IMR-90 (cell line): ENCODE data around the gene RAB30. TPM values are rescaled to one million over a fixed set of nuclear protein-coding genes. Genes with fewer than 3 reads are reported as not detected.

Source experiments
- ATAC-seq: fragments of 200-7000 bp; cut with Tn5 transposase; 2 replicates; pipeline ENCODE4 v1.9.1; 2020; ENCODE audit warnings: low read depth, mild to moderate bottlenecking, moderate library complexity
- BruUV-seq: library from RNA; stranded (reverse); fragments of 400-500 nt; replicated peaks from 2 replicates; lab custom pipeline; 2021; lab: Mats Ljungman, UMichigan
- CTCF ChIA-PET: fragments of 300-600 bp; formaldehyde crosslinking; extraction: SDS; loops from one replicate; lab custom pipeline; 2021; ENCODE audit warnings: antibody characterized with exemption; lab: Yijun Ruan, JAX
- POLR2A ChIA-PET: fragments of 300-600 bp; sonication (Branson Sonifier 250); formaldehyde crosslinking; loops from one replicate; lab custom pipeline; 2022; ENCODE audit warnings: antibody characterized with exemption; ENCODE audit not compliant: unreplicated experiment; lab: Charles Lee
- DNase-seq: peaks from one replicate; pipeline ENCODE4 v3.0.0; 2013
- H2AFZ ChIP-seq: replicated peaks from 2 replicates; pipeline ENCODE3; 2013; ENCODE audit warnings: low read length, mild to moderate bottlenecking; ENCODE audit not compliant: poor library complexity
- H2AK5ac ChIP-seq: 2 replicates; pipeline ENCODE4 v1.6.1; 2013; ENCODE audit warnings: low read depth, low read length, inconsistent platforms
- H2AK9ac ChIP-seq: replicated peaks from 2 replicates; pipeline ENCODE3; 2013; ENCODE audit warnings: mild to moderate bottlenecking, low read depth, low read length, moderate library complexity; ENCODE audit not compliant: poor library complexity
- H2BK120ac ChIP-seq: 2 replicates; pipeline ENCODE4 v1.6.1; 2013; ENCODE audit warnings: low read depth, low read length, inconsistent platforms
- H2BK15ac ChIP-seq: 3 replicates; pipeline ENCODE4 v1.6.1; 2013; ENCODE audit warnings: low read depth, low read length, inconsistent platforms
- H2BK20ac ChIP-seq: 2 replicates; pipeline ENCODE4 v1.6.1; 2013; ENCODE audit warnings: low read depth, mild to moderate bottlenecking, inconsistent platforms, low read length, moderate library complexity
- H2BK5ac ChIP-seq: 2 replicates; pipeline ENCODE4 v1.6.1; 2013; ENCODE audit warnings: mild to moderate bottlenecking, low read depth, low read length, inconsistent platforms; ENCODE audit not compliant: poor library complexity, severe bottlenecking
- H3K14ac ChIP-seq: replicated peaks from 2 replicates; pipeline ENCODE4 v1.6.1; 2013; ENCODE audit warnings: low read depth, low read length, inconsistent platforms
- H3K18ac ChIP-seq: 2 replicates; pipeline ENCODE4 v1.6.1; 2013; ENCODE audit warnings: low read depth, low read length, control low read depth
- H3K23ac ChIP-seq: 2 replicates; pipeline ENCODE4 v1.6.1; 2013; ENCODE audit warnings: low read depth, low read length, inconsistent platforms
- H3K27ac ChIP-seq: 2 replicates; pipeline ENCODE4 v1.5.1; 2013; ENCODE audit warnings: mild to moderate bottlenecking, control low read depth, low read length; ENCODE audit not compliant: insufficient read depth
- H3K27me3 ChIP-seq: 2 replicates; pipeline ENCODE4 v1.6.1; 2013; ENCODE audit warnings: low read length; ENCODE audit not compliant: control insufficient read depth, insufficient read depth
- H3K36me3 ChIP-seq: 2 replicates; pipeline ENCODE4 v1.6.1; 2013; ENCODE audit warnings: low read length, mixed read lengths; ENCODE audit not compliant: control insufficient read depth, insufficient read depth
- H3K4ac ChIP-seq: 2 replicates; pipeline ENCODE4 v1.6.1; 2013; ENCODE audit warnings: low read depth, low read length, inconsistent platforms
- H3K4me1 ChIP-seq: 2 replicates; pipeline ENCODE4 v1.6.1; 2013; ENCODE audit warnings: low read length, mixed read lengths; ENCODE audit not compliant: control insufficient read depth, insufficient read depth
- H3K4me2 ChIP-seq: 2 replicates; pipeline ENCODE4 v1.6.1; 2013; ENCODE audit warnings: low read depth, mild to moderate bottlenecking, control low read depth, low read length, moderate library complexity
- H3K4me3 ChIP-seq: 2 replicates; pipeline ENCODE4 v1.5.1; 2013; ENCODE audit warnings: low read depth, mild to moderate bottlenecking, control low read depth, low read length, moderate library complexity; ENCODE audit not compliant: insufficient read depth
- H3K56ac ChIP-seq: 2 replicates; pipeline ENCODE4 v1.6.1; 2013; ENCODE audit warnings: low read length, inconsistent platforms; ENCODE audit not compliant: insufficient read depth; ENCODE audit errors: extremely low read depth
- H3K79me1 ChIP-seq, 2 experiments: 2 replicates each; pipeline ENCODE4 v1.6.1; 2013; ENCODE audit warnings: low read length in 2 of 2, inconsistent platforms in 1 of 2, low read depth in 1 of 2
- H3K9ac ChIP-seq: 2 replicates; pipeline ENCODE4 v1.6.1; 2013; ENCODE audit warnings: low read depth, low read length, control low read depth
- H3K9me1 ChIP-seq: 2 replicates; pipeline ENCODE4 v1.6.1; 2013; ENCODE audit warnings: low read length, inconsistent platforms; ENCODE audit not compliant: insufficient read depth
- H3K9me3 ChIP-seq: 2 replicates; pipeline ENCODE4 v1.6.1; 2013; ENCODE audit warnings: low read length; ENCODE audit not compliant: control insufficient read depth, insufficient read depth
- H4K20me1 ChIP-seq: 2 replicates; pipeline ENCODE4 v1.6.1; 2013; ENCODE audit warnings: low read length, inconsistent platforms; ENCODE audit not compliant: insufficient read depth
- H4K5ac ChIP-seq: 2 replicates; pipeline ENCODE4 v1.6.1; 2013; ENCODE audit warnings: mild to moderate bottlenecking, low read depth, low read length, control low read depth
- H4K8ac ChIP-seq, 2 experiments: 2 replicates each; pipeline ENCODE4 v1.6.1; 2013; ENCODE audit warnings: low read depth in 2 of 2, low read length in 2 of 2, control low read depth in 1 of 2, inconsistent platforms in 1 of 2
- H4K91ac ChIP-seq: 2 replicates; pipeline ENCODE4 v1.6.1; 2013; ENCODE audit warnings: low read depth, low read length, inconsistent platforms; ENCODE audit not compliant: insufficient read depth
- CTCF ChIP-seq: conservative IDR thresholded peaks from 2 replicates; pipeline ENCODE4 v1.5.1; 2012; ENCODE audit warnings: mild to moderate bottlenecking, low read depth, low read length, improper control_type of control experiment
- MXI1 ChIP-seq: IDR thresholded peaks from 2 replicates; pipeline ENCODE4 v1.6.1; 2012; ENCODE audit warnings: low read depth, mild to moderate bottlenecking, low read length, moderate library complexity, borderline replicate concordance
- WGBS, 2 experiments: methylation state at CpG; one replicate each; pipeline versions ENCODE4 v1.1.5 to v1.1.7; 2013; ENCODE audit warnings: missing lambda C conversion rate in 2 of 2; ENCODE audit not compliant: insufficient read length in 1 of 2; ENCODE audit errors: extremely low coverage in 2 of 2; 5-methylcytosine and 5-hydroxymethylcytosine counted together
- dilution Hi-C: fragments of 300-500 bp; cut with HindIII; formaldehyde crosslinking; loops from one replicate; pipeline ENCODE4 v1.14.3; 2018; ENCODE audit warnings: low sequenced_read_pairs; ENCODE audit not compliant: unreplicated experiment
- in situ Hi-C: fragments of 300-500 bp; cut with MboI; formaldehyde crosslinking; loops from 3 replicates; pipeline ENCODE4 v1.14.3; 2019; ENCODE audit warnings: low sequenced_read_pairs, inconsistent platforms, mixed read lengths
- intact Hi-C: fragments of 100-400 bp; cut with micrococcal nuclease; formaldehyde crosslinking; loops from 2 replicates; pipeline ENCODE4 v1.10.0; 2022
- polyA plus RNA-seq, 3 experiments: library from polyadenylated mRNA; depleted of rRNA; stranded (reverse); fragments of >200 nt; gene quantifications; 2 replicates each; pipeline ENCODE4 v1.2.3, GENCODE V29; 2012; ENCODE audit warnings: low replicate concordance in 1 of 3
- total RNA-seq: library from RNA; depleted of rRNA; stranded (reverse); fragments of >200 nt; gene quantifications from 2 replicates; pipeline ENCODE4 v1.2.3, GENCODE V29; 2012

Gene RAB30
- total and polyA plus RNA-seq, 2 of the 4 experiments (the other 2 are of a cell fraction), result 7.2 to 25.6 TPM

- dilution Hi-C loops, result no loop called here
- ChIA-PET CTCF (no interaction called here), POLR2A (no interaction called here)
- Histone ChIP-seq H3K36me3 (no peaks in the 10 kb centered on the region), H4K5ac (no peak overlapping the region), H3K27ac (no peak overlapping the region), H3K56ac (no peak overlapping the region), H3K9me1 (peaks cover 8% of the 10 kb centered on the region), H2BK120ac (no peak overlapping the region; the same call in 1 of the 2 replicates), H3K23ac (no peak overlapping the region), H3K9me3 (no peaks in the 10 kb centered on the region), H3K4me3 (no peak overlapping the region), H4K91ac (peak overlapping the region; percentile 11), H3K4me1 (peaks cover 6% of the 10 kb centered on the region; the same call in 1 of the 2 replicates), H3K4me2 (no peak overlapping the region), H4K8ac (no peak overlapping the region), H2AK9ac (no peak overlapping the region), H2AK5ac (peak overlapping the region; percentile 7; the same call in 1 of the 2 replicates), H3K14ac (no peak overlapping the region; the same call in 1 of the 2 replicates), H3K79me1 (peaks cover 30 to 32% of the 10 kb centered on the region in 2 experiments), H2BK15ac (no peak overlapping the region), H3K9ac (no peak overlapping the region), H2AFZ (no peak overlapping the region), H2BK5ac (no peak overlapping the region), H3K4ac (peak overlapping the region; percentile 18; the same call in 1 of the 2 replicates), H3K27me3 (no peaks in the 10 kb centered on the region), H4K20me1 (peaks cover 13% of the 10 kb centered on the region; the same call in 1 of the 2 replicates), H2BK20ac (peak overlapping the region; percentile 41; the same call in 1 of the 2 replicates), H3K18ac (no peak overlapping the region)
- intact Hi-C loops, result no loop called here
- no TSS peak for BruUV-seq
- no peak for ATAC-seq
- no CpG with 5 or more reads among the region's 6 CpGs for WGBS, 2 experiments
- no peak for DNase-seq
- in situ Hi-C loops, result no loop called here
- TF ChIP-seq CTCF, result no peak
- TF ChIP-seq MXI1, result no peak
Observed at GRCh38 chr11:83035070-83035854, 36.4 kb downstream of the RAB30 start.
